GM18502 (cell line): Measurements from ENCODE around the gene PI4KA.

Experiments
- ATAC-seq: cut with Tn5 transposase; IDR thresholded peaks from one replicate; pipeline ENCODE4 v1.9.1; 2021; ENCODE audit warnings: mild to moderate bottlenecking; ENCODE audit not compliant: unreplicated experiment, poor library complexity

PI4KA gene

DNA sequence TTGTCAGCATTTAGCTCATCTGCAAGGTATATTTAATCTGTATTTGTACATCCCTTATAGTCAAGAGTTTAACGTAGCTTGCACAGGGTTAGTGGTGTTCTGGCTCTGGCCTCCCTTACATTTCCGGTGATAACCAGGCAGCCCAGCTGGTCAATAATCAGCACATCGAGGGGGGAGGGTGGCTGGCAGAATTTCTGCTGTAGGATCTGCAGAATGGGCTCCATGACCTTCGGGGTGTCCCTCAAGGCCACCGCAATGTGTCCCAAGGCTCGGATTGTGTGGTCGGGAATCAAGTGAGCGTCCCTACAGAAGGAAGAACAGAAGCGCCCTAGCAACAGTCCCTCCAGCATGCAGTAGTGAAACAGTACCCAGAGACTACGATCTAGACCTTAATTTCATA is 59.6 kb downstream of the PI4KA start:
- no peak for ATAC-seq

DNA sequence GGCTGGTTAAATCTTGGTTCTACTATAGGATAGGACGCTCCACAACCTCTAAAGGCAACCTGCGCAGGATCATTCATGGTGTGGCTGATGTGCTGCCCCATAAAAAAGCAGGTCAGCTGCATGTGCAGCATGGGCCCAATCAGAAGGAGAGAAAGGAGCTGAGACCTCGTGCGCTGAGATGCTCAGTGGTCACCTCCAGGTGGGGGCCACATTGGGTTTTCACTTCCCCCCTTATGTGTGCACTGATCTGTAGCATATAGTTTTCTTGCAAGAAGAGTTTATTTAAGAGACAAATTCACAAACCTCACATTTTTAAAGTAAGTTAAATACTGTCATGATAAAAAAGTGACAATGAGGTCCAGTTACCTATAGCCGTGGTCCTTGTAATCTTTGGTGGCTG is 60.4 kb downstream of the PI4KA start:
- no peak for ATAC-seq

DNA sequence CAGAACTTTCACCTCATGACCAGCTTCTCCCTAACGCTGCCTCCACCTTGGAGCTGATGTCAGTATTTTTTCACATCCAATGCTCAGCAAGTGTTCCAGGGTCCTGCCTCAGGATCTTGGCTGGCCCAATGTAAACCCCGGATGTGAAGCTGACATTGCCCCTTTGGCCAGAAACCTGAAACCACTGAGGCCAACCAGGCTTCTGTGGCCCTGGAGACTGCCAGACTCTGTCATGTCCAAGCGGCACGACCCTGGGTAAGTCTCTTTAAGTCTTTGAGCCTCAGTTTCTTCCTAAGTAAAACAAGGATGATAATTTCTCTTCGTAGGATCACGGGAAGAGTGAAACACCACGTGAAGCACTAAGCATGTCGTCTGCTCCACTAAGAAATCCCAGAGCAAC is 61.9 kb downstream of the PI4KA start:
- no peak for ATAC-seq

DNA sequence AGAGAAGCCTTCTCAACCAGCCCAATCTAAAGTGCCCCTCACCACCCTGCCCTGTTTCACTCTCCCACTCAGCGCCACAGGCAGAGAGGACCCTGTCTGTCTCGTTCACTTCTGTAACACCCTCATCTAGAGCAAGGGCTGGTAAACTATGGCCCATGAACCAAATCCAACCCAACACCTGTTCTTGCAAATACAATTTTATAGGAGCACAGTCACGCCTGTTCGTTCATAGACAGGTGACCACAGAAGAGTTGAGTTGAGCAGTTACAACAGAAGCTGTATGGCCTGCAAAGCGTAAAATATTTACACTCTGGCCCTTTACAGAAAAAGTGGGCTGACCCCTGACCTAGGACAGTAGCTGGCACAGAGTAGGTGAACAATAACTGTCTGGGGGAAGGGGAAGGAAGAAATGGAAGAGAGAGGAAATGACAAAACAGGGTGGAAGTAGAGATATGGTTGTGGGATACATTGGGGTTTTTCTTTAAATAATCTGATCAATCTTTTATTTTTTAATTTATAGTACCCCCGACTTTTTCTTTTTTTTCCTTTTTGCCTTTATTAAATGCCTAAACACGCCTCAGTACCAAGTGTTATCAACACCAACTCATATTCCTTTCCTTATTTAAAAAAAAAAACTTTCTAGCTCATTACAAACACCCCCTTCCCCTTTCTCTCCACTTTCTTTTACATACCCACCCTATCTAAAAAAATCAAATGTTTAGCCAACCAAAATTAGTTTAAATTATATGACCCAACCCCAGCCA is 63.8 kb downstream of the PI4KA start:
- ATAC-seq = no peak

DNA sequence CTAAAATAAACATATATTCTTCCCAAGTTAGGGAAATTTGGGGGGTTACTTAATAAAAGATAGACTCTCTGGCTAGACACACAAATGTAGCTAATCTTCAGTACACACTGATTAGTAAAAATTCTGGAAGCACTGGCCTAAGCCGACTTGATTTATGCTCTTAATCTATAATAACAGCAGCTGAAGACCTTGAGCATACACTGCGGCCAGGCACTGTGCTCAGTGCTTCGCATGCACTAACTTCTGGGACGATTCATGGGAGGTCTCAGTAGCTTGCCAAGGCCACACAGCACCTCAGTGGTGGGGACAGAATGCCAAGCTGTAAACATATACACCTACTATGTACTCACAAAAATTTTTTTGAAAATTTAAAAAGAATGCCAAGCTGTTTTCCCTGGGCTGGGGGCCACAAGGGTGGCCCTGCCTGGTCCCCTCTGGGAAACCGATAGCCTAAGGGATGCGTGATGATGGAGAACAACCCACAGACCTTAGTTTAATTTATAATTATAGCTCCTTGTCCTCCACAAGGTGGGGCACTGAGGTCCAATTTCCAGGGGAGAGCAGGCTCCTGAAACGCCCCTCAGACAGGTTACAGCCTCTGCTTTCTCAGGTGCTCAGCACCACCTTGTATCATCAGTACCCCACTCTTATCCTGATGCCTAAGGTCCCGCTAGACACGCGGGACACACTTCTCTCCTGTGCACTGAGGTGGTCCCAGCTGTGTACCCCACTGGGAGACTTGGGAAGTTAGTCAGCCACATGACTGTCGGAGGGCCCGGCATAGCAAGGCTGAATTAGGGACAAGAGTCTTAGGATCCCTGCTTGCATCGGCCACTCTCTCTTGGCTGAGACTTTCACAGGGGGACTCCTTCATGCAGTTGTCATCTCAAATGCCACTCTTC is 64.6 kb downstream of the PI4KA start:
- no peak for ATAC-seq

DNA sequence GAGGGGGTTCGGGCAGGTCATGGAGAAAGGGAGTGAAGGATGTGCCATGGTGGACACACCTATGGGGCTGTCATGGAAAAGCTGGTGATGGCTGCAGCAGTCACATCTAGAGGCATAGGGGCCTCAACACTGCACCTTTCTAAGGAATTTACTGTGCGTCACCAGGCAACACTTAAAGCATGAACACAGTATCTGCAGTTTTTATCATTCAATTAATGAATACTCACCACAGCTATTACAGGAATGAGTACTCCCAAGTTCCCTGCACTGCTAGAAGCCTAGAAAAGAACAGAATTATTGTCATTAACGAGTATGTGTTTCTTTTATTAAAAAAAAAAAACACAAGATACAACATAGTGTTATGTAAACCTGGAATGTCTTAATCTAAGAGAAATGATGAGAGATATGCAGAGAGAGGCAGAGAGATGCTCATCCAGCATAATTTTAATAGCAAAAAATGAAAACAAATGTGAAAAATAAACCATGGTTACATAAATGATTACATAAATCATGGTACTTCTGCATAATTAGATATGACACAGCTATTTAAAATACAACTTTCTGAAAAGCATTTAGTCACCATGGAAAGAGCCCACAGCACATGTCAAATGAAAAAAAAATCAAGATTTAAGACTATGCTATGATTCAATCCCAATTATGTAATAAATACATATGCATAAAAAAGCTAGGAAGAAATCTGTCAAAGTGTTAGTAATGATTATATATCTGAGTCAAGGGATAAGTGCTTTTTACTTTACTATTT is 65.5 kb downstream of the PI4KA start:
- no peak for ATAC-seq

DNA sequence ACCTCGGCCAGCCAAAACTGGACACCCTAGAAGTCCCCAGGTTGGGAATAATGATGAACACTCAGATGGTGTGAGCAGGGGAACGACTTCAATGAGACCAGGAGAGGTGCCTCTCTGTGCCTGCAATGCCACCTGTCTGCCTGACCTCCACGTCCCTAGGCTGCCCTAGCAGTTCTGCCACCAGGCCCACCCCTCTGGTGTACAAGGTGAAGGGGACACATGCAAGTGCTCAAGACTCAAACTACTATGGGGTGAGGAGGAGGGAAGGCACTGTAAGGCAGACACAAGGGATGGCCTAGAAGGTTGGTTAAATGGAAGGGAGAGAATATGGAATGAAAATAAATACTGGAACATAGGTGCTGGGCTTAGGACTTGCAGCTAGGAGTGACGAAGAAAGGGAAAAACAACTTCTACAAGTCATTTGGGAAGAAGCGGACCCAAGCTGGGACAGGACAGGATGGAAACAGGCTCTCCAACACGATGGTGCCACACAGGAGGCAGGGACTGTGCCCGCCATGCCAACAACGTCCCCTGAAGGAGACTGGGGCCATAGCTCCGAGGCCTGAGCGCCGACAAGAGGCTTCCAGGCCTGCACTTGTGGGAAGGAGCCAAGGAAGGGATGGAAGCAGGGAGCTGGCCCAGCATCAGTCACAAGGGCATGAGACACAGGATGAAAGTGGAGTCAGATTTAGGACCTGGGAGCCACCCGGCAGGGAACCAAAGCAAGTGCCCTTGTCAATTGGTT is 66.2 kb downstream of the PI4KA start:
- ATAC-seq = no peak

DNA sequence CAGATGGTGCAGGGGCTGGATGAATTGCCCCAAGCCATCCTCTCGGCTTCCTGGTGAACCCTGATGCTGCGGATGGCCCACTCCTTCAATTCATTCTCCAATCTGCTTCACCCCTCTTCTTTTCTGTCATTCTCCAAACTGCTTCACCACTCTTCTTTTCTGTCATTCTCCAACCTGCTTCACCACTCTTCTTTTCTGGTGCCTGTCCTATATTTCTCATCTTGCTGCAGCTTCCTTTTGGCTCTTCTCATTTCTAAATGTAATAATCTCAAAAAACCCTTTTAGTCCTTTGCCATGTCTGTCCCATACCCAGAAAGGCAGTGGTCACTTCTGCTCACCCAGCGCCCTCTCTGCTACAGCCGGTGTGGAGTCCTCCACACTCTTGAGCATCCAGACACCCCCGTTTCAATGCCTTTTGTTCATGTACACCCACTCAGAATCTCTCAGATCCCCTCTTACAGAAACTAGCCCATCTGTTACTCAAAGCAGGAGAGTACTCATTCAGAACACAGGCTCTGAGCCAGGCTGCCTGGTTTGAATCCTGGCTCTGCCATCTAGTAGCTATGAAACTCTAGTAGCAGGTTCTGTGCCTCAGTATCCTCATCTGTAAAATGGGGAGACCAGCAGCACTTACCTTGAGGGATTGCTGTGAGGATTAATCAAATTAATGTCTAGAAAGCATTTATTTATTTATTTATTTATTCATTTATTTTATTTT is 69.8 kb downstream of the PI4KA start:
- no peak for ATAC-seq

DNA sequence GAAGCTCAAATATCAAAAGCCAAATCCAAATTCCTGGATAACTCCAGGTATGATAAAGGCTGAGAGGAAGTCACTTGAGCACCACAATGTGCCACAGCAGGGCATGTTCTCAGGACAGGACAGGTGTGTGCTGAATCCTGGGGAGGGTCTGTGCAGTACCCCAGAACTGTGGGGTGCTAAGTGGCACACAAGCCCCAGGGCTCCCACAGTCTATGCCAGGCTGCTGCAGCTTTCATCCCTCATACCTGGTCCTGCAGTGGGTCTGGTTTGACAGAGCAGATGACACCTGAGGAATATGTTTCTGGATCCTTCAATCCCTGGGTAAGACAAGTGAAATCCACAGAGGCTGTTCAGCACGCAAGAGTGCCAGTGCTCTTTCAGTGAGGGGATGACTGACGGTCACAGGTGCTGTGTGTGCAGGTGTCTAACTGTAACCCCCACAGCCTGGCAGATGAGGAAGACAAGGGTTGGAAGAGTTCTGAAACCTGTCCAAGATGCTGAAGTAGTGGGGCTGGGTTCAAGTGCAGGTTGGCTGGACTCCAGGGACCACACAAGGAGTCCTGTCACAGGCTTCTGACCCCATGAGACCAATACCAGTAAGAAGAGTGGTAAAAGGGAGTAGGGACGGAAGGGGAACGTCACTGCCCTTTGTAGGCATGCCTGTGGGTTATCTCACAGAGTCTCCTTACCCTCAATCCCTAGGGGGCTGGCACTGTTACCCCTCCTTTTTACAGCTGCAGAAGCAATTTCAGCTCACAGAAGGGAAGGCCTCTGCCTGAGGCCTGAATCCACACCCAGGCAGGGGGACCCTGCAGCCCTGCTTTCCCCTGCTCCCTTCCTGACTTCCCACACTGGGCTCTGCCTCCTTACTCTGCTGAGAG is 70.6 kb downstream of the PI4KA start:
- ATAC-seq = no peak

DNA sequence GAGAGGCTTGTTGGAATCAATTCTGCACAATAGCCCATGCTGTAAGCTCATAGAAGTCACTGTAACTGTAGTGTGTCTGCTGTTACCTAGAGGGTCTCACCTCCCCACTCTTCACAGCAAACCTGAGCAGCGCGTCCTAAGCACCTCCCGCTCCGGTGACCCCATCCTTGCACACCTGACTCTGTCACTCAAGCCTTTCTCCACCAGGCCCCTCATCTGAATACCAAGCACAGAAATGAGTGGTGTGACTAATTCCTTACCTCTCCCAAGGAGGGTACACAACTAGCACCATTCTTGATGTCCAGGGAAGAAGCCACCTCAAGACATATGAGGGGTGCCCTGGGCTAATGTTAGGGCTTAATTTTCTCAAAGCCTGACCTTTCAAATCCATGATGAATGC is 71.4 kb downstream of the PI4KA start:
- no peak for ATAC-seq

DNA sequence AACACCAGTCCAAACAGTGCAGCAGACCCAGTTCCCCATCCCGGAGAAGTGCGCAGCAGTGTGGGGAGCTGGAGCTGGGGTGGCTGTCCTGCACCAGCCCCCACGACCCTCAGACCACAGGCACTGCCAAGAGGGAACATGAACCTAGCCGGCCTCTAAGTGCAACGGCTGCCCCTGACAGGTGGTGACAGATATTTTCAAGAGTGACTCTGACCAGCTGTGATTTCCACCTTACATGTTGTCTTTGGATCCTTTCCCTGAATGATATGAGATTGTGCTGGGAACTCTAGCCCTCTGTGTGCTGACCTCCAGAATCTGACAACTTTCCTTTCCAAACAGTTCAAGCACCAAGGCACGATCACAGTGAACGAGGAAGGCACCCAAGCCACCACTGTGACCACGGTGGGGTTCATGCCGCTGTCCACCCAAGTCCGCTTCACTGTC is 72.1 kb downstream of the PI4KA start:
- no peak for ATAC-seq

DNA sequence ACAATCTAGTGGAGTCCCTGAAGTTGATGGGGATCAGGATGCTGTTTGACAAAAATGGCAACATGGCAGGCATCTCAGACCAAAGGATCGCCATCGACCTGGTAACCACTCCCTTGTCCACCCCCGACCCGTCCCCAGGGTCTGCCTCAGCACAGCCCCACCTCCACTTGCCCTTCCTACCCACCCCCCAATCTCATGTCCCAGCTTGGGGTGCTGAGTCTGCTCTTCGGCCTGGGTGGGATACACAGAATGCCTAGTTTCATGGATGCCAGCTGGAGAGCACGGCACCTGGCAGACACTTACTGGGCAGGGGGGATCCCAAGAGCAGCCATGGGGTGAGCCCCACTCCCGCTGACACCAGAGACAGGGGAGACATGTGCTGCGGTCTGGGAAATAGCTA is 72.6 kb downstream of the PI4KA start:
- ATAC-seq = no peak

DNA sequence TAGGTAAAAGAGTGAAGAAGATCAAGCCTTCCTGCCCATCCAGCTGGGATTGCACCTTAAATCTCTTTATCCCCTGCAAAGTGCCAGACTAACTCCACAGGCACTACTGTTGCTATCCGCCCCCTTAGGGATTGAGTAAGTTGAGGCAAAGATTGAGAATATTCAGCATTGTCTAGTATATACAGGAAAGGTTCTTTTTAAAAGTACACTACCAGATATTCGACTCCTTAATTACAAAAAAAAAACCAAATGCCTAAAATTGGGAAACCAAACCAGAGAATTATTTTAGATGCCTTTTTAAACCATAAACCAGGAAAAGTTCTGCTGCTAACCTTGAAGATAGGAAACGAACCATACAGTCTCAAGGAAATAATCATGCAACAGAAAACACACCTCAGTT is 73.2 kb downstream of the PI4KA start:
- ATAC-seq = no peak

DNA sequence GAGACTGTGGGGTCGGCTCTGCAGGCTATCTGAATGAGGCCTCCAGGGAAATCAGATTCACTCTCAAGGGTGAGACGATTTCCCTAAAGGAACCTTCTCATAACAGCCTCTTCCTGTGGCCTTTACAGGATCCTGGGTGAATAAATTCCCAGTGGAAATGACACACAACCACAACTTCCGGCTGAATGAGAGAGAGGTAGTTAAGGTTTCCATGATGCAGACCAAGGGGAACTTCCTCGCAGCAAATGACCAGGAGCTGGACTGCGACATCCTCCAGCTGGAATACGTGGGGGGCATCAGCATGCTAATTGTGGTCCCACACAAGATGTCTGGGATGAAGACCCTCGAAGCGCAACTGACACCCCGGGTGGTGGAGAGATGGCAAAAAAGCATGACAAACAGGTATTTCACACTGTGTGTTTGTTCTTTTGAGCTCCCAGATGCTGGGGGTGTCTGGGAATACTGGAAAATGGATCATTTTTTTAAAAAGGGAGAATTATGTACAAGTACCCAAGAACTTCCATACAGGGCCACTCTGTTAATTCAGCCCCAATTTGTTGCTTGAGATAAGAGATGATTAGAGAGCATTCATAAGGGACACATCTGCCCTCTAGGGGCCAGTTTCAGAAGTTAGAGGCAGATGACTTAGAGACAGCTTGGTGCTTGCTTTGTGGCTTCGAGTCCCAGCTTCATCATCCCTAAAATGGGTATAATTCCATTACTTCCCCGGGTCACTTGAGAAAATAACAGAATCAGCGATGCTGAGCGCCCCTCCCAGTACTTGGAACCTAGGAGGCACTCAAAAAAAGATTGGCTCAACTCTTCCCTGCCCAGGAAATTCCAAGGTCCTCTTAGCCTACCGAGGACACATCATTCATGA is 74.5 kb downstream of the PI4KA start:
- no peak for ATAC-seq

DNA sequence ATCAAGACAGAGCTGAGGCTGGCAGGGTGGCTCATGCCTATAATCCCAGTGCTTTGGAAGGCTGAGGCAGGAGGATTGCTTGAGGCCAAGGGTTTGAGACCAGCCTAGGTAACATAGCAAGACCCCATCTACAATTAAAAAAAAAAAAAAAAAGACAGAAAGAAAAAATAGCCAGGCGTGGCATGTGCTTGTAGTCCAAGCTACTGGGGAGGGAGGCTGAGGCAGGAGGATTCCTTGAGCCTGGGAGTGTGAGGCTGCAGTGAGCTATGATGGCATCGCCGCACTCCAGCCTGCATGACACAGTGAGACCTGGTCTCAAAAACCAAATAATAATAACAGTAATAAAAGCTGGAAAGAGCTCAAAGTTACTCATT is 75.3 kb downstream of the PI4KA start:
- no peak for ATAC-seq

DNA sequence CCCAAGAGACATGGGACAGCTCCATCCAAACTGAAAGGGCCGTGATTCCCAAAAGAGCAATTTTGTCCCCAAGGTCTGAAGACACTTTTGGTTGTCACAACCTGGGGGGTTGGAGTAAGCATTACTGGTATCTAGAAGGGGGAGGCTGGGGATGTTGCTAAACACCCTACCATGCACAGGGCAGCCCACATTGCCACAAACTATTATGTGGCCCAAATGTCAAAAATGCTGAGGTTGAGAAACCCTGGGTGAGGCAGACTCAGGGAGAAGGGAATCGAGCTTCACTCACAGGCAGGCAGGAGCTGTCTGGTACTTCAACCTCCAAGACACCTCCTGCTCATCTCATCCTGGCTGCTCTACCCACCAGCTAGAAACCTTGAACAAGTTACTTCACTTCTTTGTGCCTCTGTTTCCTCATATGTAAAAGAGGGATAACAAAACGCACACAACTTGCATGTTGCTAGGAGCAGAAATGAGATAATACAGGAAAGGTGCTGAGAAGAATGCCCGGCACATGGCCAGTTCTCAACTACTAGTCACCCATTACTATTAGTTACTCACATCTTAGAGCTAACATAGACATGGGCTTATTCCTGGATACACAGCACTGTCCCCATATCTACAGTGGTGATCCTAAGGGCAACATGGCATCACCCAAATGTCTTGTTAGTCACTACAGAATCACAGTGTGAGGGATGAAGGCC is 75.9 kb downstream of the PI4KA start:
- ATAC-seq = no peak

DNA sequence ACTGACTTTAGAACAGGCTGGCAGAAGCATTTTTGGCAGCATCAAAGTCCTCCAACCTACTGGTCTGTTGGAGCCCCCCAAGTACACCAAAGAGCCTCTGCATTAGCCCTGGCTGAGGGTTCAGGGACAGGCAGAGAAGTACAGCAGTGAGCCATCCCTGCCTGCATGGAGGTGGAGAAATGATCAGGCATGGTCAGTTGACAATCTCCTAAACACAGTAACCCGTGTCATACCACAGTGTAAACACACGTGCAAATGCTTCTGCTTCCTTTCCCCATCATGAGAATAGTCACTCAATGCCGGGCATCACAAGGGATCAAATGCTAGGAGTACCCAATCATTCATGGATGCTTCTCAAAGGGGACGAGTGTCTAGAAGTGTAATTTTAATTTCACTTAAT is 76.5 kb downstream of the PI4KA start:
- ATAC-seq = no peak
